ENCODE data around the gene NFIB. TPM values are rescaled to one million over a fixed set of nuclear protein-coding genes. Genes with fewer than 3 reads are reported as not detected.

Gene NFIB
- total and polyA plus RNA-seq, 2 of the 13 experiments (the other 11 are each of a cell fraction or from before 2014, with no cell fraction given), result 0.98 to 4.6 TPM

- H3K27ac ChIP-seq (ENCODE audit: extremely low read length, insufficient read depth, low read length), result no peak overlapping the region
- intact Hi-C loops (cut with micrococcal nuclease; ENCODE audit: unreplicated experiment), result no loop called here
- TF ChIP-seq SNAPC2 (CRISPR knock-in tag; IDR thresholded peaks at IDR 0.05), result no peak
- TF ChIP-seq GMEB2 (CRISPR knock-in tag; IDR thresholded peaks at IDR 0.05; ENCODE audit: low read depth), result no peak
- TF ChIP-seq NCOA2 (CRISPR knock-in tag; IDR thresholded peaks at IDR 0.05), result no peak
- TF ChIP-seq SALL1 (CRISPR knock-in tag; IDR thresholded peaks at IDR 0.05), result no peak
- TF ChIP-seq CAMTA2 (CRISPR knock-in tag; IDR thresholded peaks at IDR 0.05; ENCODE audit: borderline replicate concordance), result no peak
- no peak for TF ChIP-seq ZNF232 (CRISPR knock-in tag; IDR thresholded peaks at IDR 0.05; ENCODE audit: borderline replicate concordance)
- TF ChIP-seq RXRA (CRISPR knock-in tag; IDR thresholded peaks at IDR 0.05), result no peak
- no peak for TF ChIP-seq GATA4 (IDR thresholded peaks at IDR 0.05; ENCODE audit: borderline replicate concordance, low read depth)
- 3% methylated on average over 4 of the region's 4 CpGs for WGBS (ENCODE audit: low lambda C conversion rate)
- DNase-seq (ENCODE audit: low spot score), result no peak
- CTCF ChIA-PET (ENCODE audit: low intra/inter-chr PET ratio, low total read pairs), result no interaction called here
- in situ Hi-C loops (cut with HindIII; ENCODE audit: extremely low pct_ligation_motif_present, low pct_unique_long_range_greater_than_20kb), result no loop called here
- H3K4me2 ChIP-seq (ENCODE audit: low read depth, low read length), result no peak overlapping the region
- FAIRE-seq, result no peak
- no peak overlapping the region for H3K4me3 ChIP-seq (replicated peaks in 1 of 3; ENCODE audit: insufficient read depth in 1 of 3, low read depth in 2 of 3, low read length in 3 of 3)
- peaks cover 0 to 15% of the 10 kb centered on the region in 2 experiments; a peak in 3 of 5 replicates for H3K27me3 ChIP-seq (ENCODE audit: control insufficient read depth in 1 of 2, insufficient read depth in 2 of 2, low read length in 2 of 2)
- no peaks in the 10 kb centered on the region for H3K9me3 ChIP-seq (ENCODE audit: low read length)
- no peak overlapping the region for H3K9ac ChIP-seq (ENCODE audit: insufficient read depth, low read depth, low read length)
- no peak overlapping the region for H2AFZ ChIP-seq (ENCODE audit: low read length)
- no peaks in the 10 kb centered on the region for H3K79me2 ChIP-seq (ENCODE audit: insufficient read depth, low read length)
- H3K36me3 ChIP-seq (replicated peaks in 1 of 2; ENCODE audit: control insufficient read depth in 1 of 2, insufficient read depth in 2 of 2, low read length in 2 of 2), result no peaks in the 10 kb centered on the region
- no peaks in the 10 kb centered on the region for H4K20me1 ChIP-seq (ENCODE audit: insufficient read depth, low read length)
- no TSS peak for BruUV-seq (replicated peaks)
- POLR2A ChIA-PET, result no interaction called here
- H3K4me1 ChIP-seq (ENCODE audit: insufficient read depth, low read length), result peaks cover 5% of the 10 kb centered on the region; the same call in 1 of the 2 replicates
- no peak for ATAC-seq
Measured at GRCh38 chr9:14337615-14338014, 23.7 kb upstream of the NFIB start.

GRCh38 chr9:14336244-14336643 is 22.3 kb upstream of the NFIB start:
- ATAC-seq (no peak), DNase-seq (ENCODE audit: low spot score) (no peak), FAIRE-seq (no peak)
- in situ Hi-C loops (cut with HindIII; ENCODE audit: extremely low pct_ligation_motif_present, low pct_unique_long_range_greater_than_20kb) (no loop called here), intact Hi-C loops (cut with micrococcal nuclease; ENCODE audit: unreplicated experiment) (no loop called here)
- Histone ChIP-seq H3K79me2 (ENCODE audit: insufficient read depth, low read length) (no peaks in the 10 kb centered on the region), H2AFZ (ENCODE audit: low read length) (no peak overlapping the region), H3K9ac (ENCODE audit: insufficient read depth, low read depth, low read length) (no peak overlapping the region), H3K27ac (ENCODE audit: extremely low read length, insufficient read depth, low read length) (no peak overlapping the region), H3K4me2 (ENCODE audit: low read depth, low read length) (no peak overlapping the region), H3K4me3 (replicated peaks in 1 of 3; ENCODE audit: insufficient read depth in 1 of 3, low read depth in 2 of 3, low read length in 3 of 3) (no peak overlapping the region), H3K27me3 (ENCODE audit: control insufficient read depth in 1 of 2, insufficient read depth in 2 of 2, low read length in 2 of 2) (peaks cover 0 to 7% of the 10 kb centered on the region in 2 experiments; a peak in 3 of 5 replicates), H3K4me1 (ENCODE audit: insufficient read depth, low read length) (peaks cover 5% of the 10 kb centered on the region; the same call in 1 of the 2 replicates), H3K9me3 (ENCODE audit: low read length) (no peaks in the 10 kb centered on the region), H4K20me1 (ENCODE audit: insufficient read depth, low read length) (no peaks in the 10 kb centered on the region), H3K36me3 (replicated peaks in 1 of 2; ENCODE audit: control insufficient read depth in 1 of 2, insufficient read depth in 2 of 2, low read length in 2 of 2) (no peaks in the 10 kb centered on the region)
- WGBS (ENCODE audit: low lambda C conversion rate), result 83% methylated on average over 1 of the region's 1 CpG
- CTCF ChIA-PET (ENCODE audit: low intra/inter-chr PET ratio, low total read pairs), result no interaction called here
- POLR2A ChIA-PET, result no interaction called here
- BruUV-seq (replicated peaks), result no TSS peak
- TF ChIP-seq KDM5A (IDR thresholded peaks at IDR 0.05; ENCODE audit: borderline replicate concordance, low read length), result no peak
- no peak for TF ChIP-seq ZNF569 (CRISPR knock-in tag; IDR thresholded peaks at IDR 0.05; ENCODE audit: borderline replicate concordance)
- TF ChIP-seq ZSCAN21 (CRISPR knock-in tag; IDR thresholded peaks at IDR 0.05; ENCODE audit: borderline replicate concordance), result no peak
- TF ChIP-seq ZBTB3 (CRISPR knock-in tag; IDR thresholded peaks at IDR 0.05; ENCODE audit: borderline replicate concordance, low read depth), result no peak
- no peak for TF ChIP-seq ZNF703 (CRISPR knock-in tag; IDR thresholded peaks at IDR 0.05; ENCODE audit: borderline replicate concordance)
- TF ChIP-seq DDIT3 (CRISPR knock-in tag; IDR thresholded peaks at IDR 0.05), result no peak
- no peak for TF ChIP-seq NFIB (CRISPR knock-in tag; IDR thresholded peaks at IDR 0.05; ENCODE audit: borderline replicate concordance)
- TF ChIP-seq SNAPC5 (CRISPR knock-in tag; IDR thresholded peaks at IDR 0.05; ENCODE audit: borderline replicate concordance), result no peak
- no peak for TF ChIP-seq RARG (CRISPR knock-in tag; IDR thresholded peaks at IDR 0.05; ENCODE audit: low read depth)
- no peak for TF ChIP-seq NRL (CRISPR knock-in tag; IDR thresholded peaks at IDR 0.05; ENCODE audit: borderline replicate concordance)
- no peak for TF ChIP-seq ZFP62 (CRISPR knock-in tag; IDR thresholded peaks at IDR 0.05)

Measured in HepG2 (cell line).